HUES6 (cell line): ENCODE results near the gene CDC123.
"Not testable (repeated sequence)": the region's sequence is repeated elsewhere in the genome, so short reads cannot be mapped to it uniquely, and the experiment has no call there.

Experiments used
- H3K27ac ChIP-seq: 2 replicates; pipeline ENCODE4 v1.7.0; 2013; ENCODE audit warnings: low read depth, mild to moderate bottlenecking, low read length, inconsistent platforms
- H3K27me3 ChIP-seq: 2 replicates; pipeline ENCODE4 v1.6.1; 2013; ENCODE audit warnings: low read length; ENCODE audit not compliant: control insufficient read depth, insufficient read depth
- H3K36me3 ChIP-seq: 2 replicates; pipeline ENCODE4 v1.6.1; 2013; ENCODE audit warnings: low read length; ENCODE audit not compliant: control insufficient read depth, insufficient read depth
- H3K4me1 ChIP-seq: 2 replicates; pipeline ENCODE4 v1.6.1; 2013; ENCODE audit warnings: low read length; ENCODE audit not compliant: control insufficient read depth, insufficient read depth
- H3K4me3 ChIP-seq: 2 replicates; pipeline ENCODE4 v1.5.1; 2013; ENCODE audit warnings: low read depth, low read length
- H3K9ac ChIP-seq: one replicate; pipeline ENCODE4 v1.6.1; 2013; ENCODE audit warnings: mild to moderate bottlenecking, low read length
- H3K9me3 ChIP-seq: 2 replicates; pipeline ENCODE4 v1.6.1; 2013; ENCODE audit warnings: low read depth, low read length; ENCODE audit not compliant: control insufficient read depth, insufficient read depth

Gene CDC123

DNA sequence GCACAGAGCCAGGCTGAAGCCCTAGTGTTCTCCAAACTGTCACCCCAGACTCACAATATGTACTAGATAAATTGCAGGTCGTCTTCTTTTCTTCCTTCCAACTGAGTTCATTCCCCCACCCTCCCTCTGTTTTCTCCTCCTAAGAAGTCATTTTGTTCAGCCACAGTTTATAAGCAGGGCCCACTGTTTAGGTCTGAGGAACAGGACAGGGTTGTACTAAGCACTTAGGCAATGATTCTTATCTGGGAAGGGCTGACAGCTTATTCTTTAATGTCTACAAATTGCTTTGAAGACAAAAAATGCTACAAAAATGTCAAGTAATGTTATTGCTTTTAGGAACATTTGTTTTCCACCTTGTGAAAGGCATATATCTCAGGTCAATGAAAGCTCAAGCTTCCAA lies 59.1 kb downstream of the CDC123 start:
- H3K4me1 ChIP-seq: no peaks in the 10 kb centered on the region
- no peaks in the 10 kb centered on the region for H3K27me3 ChIP-seq
- no peak overlapping the region for H3K4me3 ChIP-seq
- H3K9ac ChIP-seq: no peak overlapping the region
- peaks cover 3% of the 10 kb centered on the region for H3K9me3 ChIP-seq
- H3K27ac ChIP-seq: no peak overlapping the region
- peaks cover 7% of the 10 kb centered on the region for H3K36me3 ChIP-seq

DNA sequence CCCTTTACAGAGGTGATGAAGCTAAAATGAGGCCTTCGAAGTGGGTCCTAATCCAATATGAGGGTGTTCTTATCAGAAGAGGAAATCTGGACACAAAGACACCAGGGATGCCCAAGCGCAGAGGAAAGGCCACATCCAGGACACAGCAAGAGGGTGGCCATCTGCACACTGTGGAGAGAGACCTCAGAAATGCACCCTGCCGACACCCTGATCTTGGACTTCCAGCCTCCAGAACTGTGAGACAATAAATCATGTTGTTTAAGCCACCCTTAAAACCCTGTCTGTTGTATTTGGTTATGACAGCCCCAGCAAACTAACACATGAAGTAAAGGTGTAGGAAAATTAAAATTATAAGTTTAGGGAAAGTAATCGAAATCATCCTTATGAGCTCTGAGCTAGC lies 64.0 kb downstream of the CDC123 start:
- Histone ChIP-seq H3K4me1 (peaks cover 4% of the 10 kb centered on the region), H3K27me3 (no peaks in the 10 kb centered on the region), H3K36me3 (no peaks in the 10 kb centered on the region), H3K9ac (no peak overlapping the region), H3K27ac (no peak overlapping the region), H3K9me3 (peaks cover 6% of the 10 kb centered on the region), H3K4me3 (no peak overlapping the region)

DNA sequence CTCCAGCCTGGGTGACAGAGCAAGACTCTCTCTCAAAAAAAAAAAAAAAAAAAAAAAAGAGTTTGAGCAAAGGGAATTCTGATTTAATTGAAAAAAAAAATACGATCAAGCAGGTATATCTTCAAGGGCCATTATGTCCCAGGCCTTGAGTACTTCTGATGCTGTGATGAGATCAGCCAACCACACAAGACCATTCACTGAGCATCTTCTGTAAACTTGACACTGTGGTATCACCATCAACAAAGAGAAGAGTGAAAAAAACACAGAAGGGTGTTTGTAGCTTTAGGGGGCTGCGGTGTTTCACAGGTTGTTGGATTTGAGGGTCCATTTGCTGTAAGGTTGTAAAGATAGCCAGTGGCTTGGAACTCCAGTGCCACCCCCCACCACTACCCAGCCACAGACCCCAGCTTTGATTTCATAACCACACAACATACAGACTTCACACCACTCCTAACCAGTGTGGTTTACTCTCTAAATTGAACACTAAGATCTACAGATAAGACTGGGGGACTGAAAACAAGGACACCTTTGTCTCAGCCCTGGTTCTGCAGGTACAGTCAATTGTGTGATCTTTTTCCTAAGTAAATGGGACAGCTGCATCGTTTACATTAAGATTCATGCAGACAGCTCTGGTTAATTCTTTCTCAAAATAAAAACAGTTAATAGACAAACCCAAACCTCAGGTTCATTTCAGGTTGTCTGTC lies 66.4 kb downstream of the CDC123 start:
- H3K4me3 ChIP-seq: no peak overlapping the region
- no peak overlapping the region for H3K9ac ChIP-seq
- H3K4me1 ChIP-seq: peaks cover 9% of the 10 kb centered on the region
- no peak overlapping the region for H3K27ac ChIP-seq
- H3K27me3 ChIP-seq: no peaks in the 10 kb centered on the region
- no peaks in the 10 kb centered on the region for H3K36me3 ChIP-seq
- peaks cover 6% of the 10 kb centered on the region for H3K9me3 ChIP-seq

DNA sequence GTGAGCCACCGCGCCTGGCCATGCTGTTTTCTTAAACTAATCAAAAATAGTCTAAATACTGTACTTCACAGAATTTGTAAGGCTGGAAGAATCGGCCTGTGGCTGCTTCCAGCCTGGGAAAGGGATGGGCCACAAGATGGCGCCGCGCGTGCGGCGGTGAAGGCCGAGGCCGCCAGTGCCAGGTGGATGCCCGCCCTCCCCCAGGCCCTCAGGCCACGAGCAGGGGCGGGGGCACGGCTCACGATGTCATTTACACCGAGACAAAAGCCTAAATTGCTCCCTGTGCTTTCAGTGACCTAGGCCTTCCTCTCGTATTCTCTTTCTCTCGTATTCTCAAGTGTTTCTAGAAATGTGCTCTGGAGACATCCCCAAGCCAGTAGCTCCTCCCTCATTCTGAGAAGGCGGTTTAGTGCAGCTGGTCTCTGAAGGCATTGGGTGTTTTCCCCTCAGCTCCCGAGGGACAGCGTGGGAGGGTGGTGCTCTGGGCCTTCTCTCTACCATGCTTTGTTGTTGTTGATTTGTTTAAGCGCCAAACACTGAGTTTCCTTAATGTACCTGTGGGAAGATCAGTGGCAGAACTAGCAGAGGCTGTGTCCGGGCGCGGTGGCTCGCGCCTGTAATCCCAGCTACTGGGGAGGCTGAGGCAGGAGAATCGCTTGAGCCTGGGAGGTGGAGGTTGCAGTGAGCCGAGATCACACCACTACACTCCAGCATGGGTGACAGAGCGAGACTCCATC lies 68.4 kb downstream of the CDC123 start:
- no peaks in the 10 kb centered on the region for H3K36me3 ChIP-seq
- peak overlapping the region; percentile 21 for H3K9ac ChIP-seq
- H3K4me3 ChIP-seq: peak overlapping the region; percentile 44
- H3K27ac ChIP-seq: 0 out of 2 replicates have a peak overlapping the region, but pooled peaks have one; percentile 10
- H3K4me1 ChIP-seq: peaks cover 9% of the 10 kb centered on the region
- H3K9me3 ChIP-seq: peaks cover 6% of the 10 kb centered on the region
- H3K27me3 ChIP-seq: no peaks in the 10 kb centered on the region

GRCh38 chr10:12269056-12269455 lies 73.1 kb downstream of the CDC123 start:
- Histone ChIP-seq H3K9me3 (no peaks in the 10 kb centered on the region), H3K4me1 (peaks cover 9% of the 10 kb centered on the region), H3K4me3 (no peak overlapping the region), H3K9ac (no peak overlapping the region), H3K27ac (no peak overlapping the region), H3K27me3 (no peaks in the 10 kb centered on the region), H3K36me3 (no peaks in the 10 kb centered on the region)

GRCh38 chr10:12271210-12271540 lies 75.2 kb downstream of the CDC123 start:
- H3K9me3 ChIP-seq: no peaks in the 10 kb centered on the region

GRCh38 chr10:12277862-12278261 lies 81.9 kb downstream of the CDC123 start:
- not testable (repeated sequence) for H3K27me3 ChIP-seq, H3K27ac ChIP-seq, H3K36me3 ChIP-seq, H3K9ac ChIP-seq, H3K4me3 ChIP-seq, H3K9me3 ChIP-seq, H3K4me1 ChIP-seq

More at GRCh38 chr10:12271210-12271540, 75.2 kb downstream of the CDC123 start:
- Histone ChIP-seq H3K27me3 (no peaks in the 10 kb centered on the region), H3K36me3 (no peaks in the 10 kb centered on the region), H3K27ac (no peak overlapping the region), H3K9ac (no peak overlapping the region), H3K4me3 (no peak overlapping the region), H3K4me1 (no peaks in the 10 kb centered on the region)

DNA sequence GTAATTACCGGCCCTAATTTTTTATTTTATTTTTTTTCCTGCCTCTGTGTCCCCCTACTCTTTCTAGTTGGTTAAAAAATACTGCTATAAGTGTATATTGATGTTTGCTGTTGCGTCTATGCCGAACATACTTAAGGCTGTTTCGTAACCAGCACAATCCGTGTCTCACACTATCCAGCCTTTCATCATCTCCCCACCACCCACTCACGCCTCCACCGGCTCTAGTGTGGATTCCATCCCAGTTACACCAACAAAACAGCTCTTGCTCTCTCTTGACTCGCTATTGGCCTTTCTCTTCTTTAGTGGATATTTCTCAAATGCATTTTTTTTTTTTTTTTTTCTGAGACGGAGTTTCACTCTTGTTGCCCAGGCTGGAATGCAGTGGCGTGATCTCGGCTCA lies 83.3 kb downstream of the CDC123 start:
- no peaks in the 10 kb centered on the region for H3K9me3 ChIP-seq
- H3K4me1 ChIP-seq: no peaks in the 10 kb centered on the region
- H3K27me3 ChIP-seq: no peaks in the 10 kb centered on the region
- H3K36me3 ChIP-seq: no peaks in the 10 kb centered on the region
- no peak overlapping the region for H3K27ac ChIP-seq
- no peak overlapping the region for H3K4me3 ChIP-seq
- no peak overlapping the region for H3K9ac ChIP-seq

DNA sequence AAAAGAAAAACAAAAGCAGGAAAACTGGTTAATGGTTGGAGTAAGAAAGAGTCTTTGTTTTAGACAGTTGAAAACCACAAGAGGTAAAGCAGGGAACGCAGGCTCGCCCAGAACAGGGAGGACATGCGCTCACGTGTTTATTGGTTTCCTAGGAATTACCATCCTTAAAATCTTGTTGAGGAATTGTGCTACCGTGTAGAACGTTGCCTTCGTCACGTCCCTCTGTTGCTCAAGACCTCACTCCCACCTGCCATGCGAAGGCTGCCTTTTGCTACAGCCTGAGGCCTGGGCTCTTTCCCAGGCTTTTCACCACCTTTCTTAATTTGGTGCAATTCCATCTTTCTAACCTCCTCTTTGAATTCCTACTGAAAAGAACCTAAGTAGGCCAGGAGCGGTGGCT lies 91.8 kb downstream of the CDC123 start:
- H3K9ac ChIP-seq: no peak overlapping the region
- no peaks in the 10 kb centered on the region for H3K4me1 ChIP-seq
- H3K27ac ChIP-seq: no peak overlapping the region
- no peaks in the 10 kb centered on the region for H3K36me3 ChIP-seq
- no peaks in the 10 kb centered on the region for H3K27me3 ChIP-seq
- H3K9me3 ChIP-seq: no peaks in the 10 kb centered on the region
- no peak overlapping the region for H3K4me3 ChIP-seq

- not testable (repeated sequence) for H3K27ac ChIP-seq, H3K9ac ChIP-seq, H3K36me3 ChIP-seq, H3K4me3 ChIP-seq, H3K27me3 ChIP-seq, H3K4me1 ChIP-seq, H3K9me3 ChIP-seq
Measured at GRCh38 chr10:12297784-12298183, 101.8 kb downstream of the CDC123 start.

- Histone ChIP-seq H3K27me3 (no peaks in the 10 kb centered on the region), H3K9ac (no peak overlapping the region), H3K9me3 (no peaks in the 10 kb centered on the region), H3K27ac (no peak overlapping the region), H3K4me1 (no peaks in the 10 kb centered on the region), H3K36me3 (no peaks in the 10 kb centered on the region), H3K4me3 (no peak overlapping the region)
Measured at GRCh38 chr10:12299222-12299965, 103.4 kb downstream of the CDC123 start.
